ENCODE measurements around the gene ACER1. TPM values are rescaled to one million over a fixed set of nuclear protein-coding genes. Genes with fewer than 3 reads are reported as not detected.

The ACER1 gene
- total RNA-seq, 1 donor from 2014 or later, result not detected

- H3K9me3 ChIP-seq, result no peaks in the 10 kb centered on the region
- H3K4me1 ChIP-seq, result peaks cover 7% of the 10 kb centered on the region
- no peak for ATAC-seq
- DNase-seq, result no peak
- H3K36me3 ChIP-seq, result peaks cover 57% of the 10 kb centered on the region
- H3K27ac ChIP-seq, result no peak overlapping the region
- no peaks in the 10 kb centered on the region for H3K27me3 ChIP-seq (ENCODE audit: low read depth)
- intact Hi-C loops (cut with DNase I), result no loop called here
- no peak overlapping the region for H3K4me3 ChIP-seq
- TF ChIP-seq CTCF (IDR thresholded peaks at IDR 0.05), result no peak
These were observed 44.6 kb upstream of the ACER1 start for GRCh38 chr19:6378041-6378440.

GRCh38 chr19:6376512-6377190 lies 43.2 kb upstream of the ACER1 start:
- Histone ChIP-seq H3K9me3 (no peaks in the 10 kb centered on the region), H3K27ac (no peak overlapping the region), H3K36me3 (peaks cover 43% of the 10 kb centered on the region), H3K4me1 (peaks cover 7% of the 10 kb centered on the region), H3K27me3 (ENCODE audit: low read depth) (no peaks in the 10 kb centered on the region), H3K4me3 (no peak overlapping the region)
- intact Hi-C loops (cut with DNase I), result no loop called here
- no peak for TF ChIP-seq CTCF (IDR thresholded peaks at IDR 0.05)
- no peak for DNase-seq
- no peak for ATAC-seq

GRCh38 chr19:6375411-6376010 lies 42.1 kb upstream of the ACER1 start, which contains the start of gene PSPN:
PSPN (minus strand) TSS chr19:6375933; CDS start chr19:6375849, 84 bp downstream.
- intact Hi-C loops (cut with DNase I), result no loop called here
- H3K27ac ChIP-seq, result no peak within 1 kb of the TSS
- no peak for ATAC-seq

GRCh38 chr19:6374711-6375410 lies 41.4 kb upstream of the ACER1 start:
- peaks cover 26% of the 10 kb centered on the region for H3K36me3 ChIP-seq
- DNase-seq, result no peak
- H3K4me1 ChIP-seq, result peaks cover 7% of the 10 kb centered on the region
- no peak overlapping the region for H3K27ac ChIP-seq
- no peak overlapping the region for H3K4me3 ChIP-seq
- intact Hi-C loops (cut with DNase I), result no loop called here
- no peak for ATAC-seq
- no peak for TF ChIP-seq CTCF (IDR thresholded peaks at IDR 0.05)
- no peaks in the 10 kb centered on the region for H3K27me3 ChIP-seq (ENCODE audit: low read depth)
- H3K9me3 ChIP-seq, result no peaks in the 10 kb centered on the region

More at GRCh38 chr19:6375411-6376010, 42.1 kb upstream of the ACER1 start, which contains the start of gene PSPN:
- H3K9me3 ChIP-seq, result no peaks in the 10 kb centered on the region
- DNase-seq, result no peak
- no peak within 1 kb of the TSS for H3K4me3 ChIP-seq
- TF ChIP-seq CTCF (IDR thresholded peaks at IDR 0.05), result no peak
- peaks cover 32% of the 10 kb centered on the region for H3K36me3 ChIP-seq
- H3K4me1 ChIP-seq, result peaks cover 7% of the 10 kb centered on the region
- no peaks in the 10 kb centered on the region for H3K27me3 ChIP-seq (ENCODE audit: low read depth)

- Histone ChIP-seq H3K36me3 (peaks cover 22% of the 10 kb centered on the region), H3K4me1 (peaks cover 7% of the 10 kb centered on the region), H3K9me3 (no peaks in the 10 kb centered on the region), H3K4me3 (peak overlapping the region; percentile 92), H3K27ac (peak overlapping the region; percentile 46), H3K27me3 (ENCODE audit: low read depth) (no peaks in the 10 kb centered on the region)
- ATAC-seq, result no peak
- DNase-seq, result no peak
- intact Hi-C loops (cut with DNase I), result no loop called here
- TF ChIP-seq CTCF (IDR thresholded peaks at IDR 0.05), result no peak
These were observed 40.8 kb upstream of the ACER1 start for GRCh38 chr19:6374161-6374709.

All from lower lobe of right lung (tissue), 2 donors.